Liver (tissue), 3 donors: Measurements from ENCODE around the gene NMBR.

Experiments
- EGR1 ChIP-seq, 2 donors: IDR thresholded peaks; 2 replicates each; pipeline ENCODE4 v1.6.1; 2016 to 2018; ENCODE audit warnings: antibody characterized with exemption in 2 of 2, low read depth in 2 of 2
- RXRA ChIP-seq, 2 donors: IDR thresholded peaks; 2 replicates each; pipeline ENCODE4 v1.6.1; 2017 to 2018; ENCODE audit warnings: antibody characterized with exemption in 2 of 2, mild to moderate bottlenecking in 1 of 2
- TAF1 ChIP-seq: conservative IDR thresholded peaks from 2 replicates; pipeline ENCODE4 v1.6.1; 2016; ENCODE audit warnings: antibody characterized with exemption, mild to moderate bottlenecking
- YY1 ChIP-seq: IDR thresholded peaks from 2 replicates; pipeline ENCODE4 v1.6.1; 2016; ENCODE audit warnings: antibody characterized with exemption, mild to moderate bottlenecking
- TF ChIP-seq, protein P1 (sequence below): fragments of 150-350 bp; IDR thresholded peaks from 2 replicates; pipeline ENCODE4 v1.5.1; 2017; ENCODE audit warnings: improper control_type of control experiment, low read depth, low read length; ENCODE audit not compliant: missing input control
- TF ChIP-seq, protein P2 (sequence below): IDR thresholded peaks from 2 replicates; pipeline ENCODE4 v1.6.1; 2016; ENCODE audit warnings: antibody characterized with exemption
- donor health status: healthy.
- donor health status: healthy.

DNA sequence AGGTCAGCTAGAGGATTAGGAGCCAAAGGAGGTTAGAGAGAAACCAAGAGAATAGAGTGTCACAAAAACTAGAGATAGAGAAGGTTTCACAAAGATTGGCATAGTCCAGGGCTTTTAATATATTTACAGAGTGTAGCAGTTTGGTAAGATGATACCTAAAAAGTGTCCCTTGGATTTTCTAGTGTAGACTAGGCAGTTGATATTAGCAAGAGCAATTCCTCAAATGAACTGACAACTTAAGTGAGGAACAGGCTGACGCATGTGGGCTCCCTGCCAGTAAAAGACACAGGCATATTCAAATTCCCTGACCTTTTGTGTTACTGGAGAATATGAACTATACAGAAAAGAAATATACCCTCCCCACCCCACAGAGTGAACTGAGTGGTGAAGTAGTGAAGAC lies 40.3 kb upstream of the NMBR start:
- TF ChIP-seq, protein P1, sequence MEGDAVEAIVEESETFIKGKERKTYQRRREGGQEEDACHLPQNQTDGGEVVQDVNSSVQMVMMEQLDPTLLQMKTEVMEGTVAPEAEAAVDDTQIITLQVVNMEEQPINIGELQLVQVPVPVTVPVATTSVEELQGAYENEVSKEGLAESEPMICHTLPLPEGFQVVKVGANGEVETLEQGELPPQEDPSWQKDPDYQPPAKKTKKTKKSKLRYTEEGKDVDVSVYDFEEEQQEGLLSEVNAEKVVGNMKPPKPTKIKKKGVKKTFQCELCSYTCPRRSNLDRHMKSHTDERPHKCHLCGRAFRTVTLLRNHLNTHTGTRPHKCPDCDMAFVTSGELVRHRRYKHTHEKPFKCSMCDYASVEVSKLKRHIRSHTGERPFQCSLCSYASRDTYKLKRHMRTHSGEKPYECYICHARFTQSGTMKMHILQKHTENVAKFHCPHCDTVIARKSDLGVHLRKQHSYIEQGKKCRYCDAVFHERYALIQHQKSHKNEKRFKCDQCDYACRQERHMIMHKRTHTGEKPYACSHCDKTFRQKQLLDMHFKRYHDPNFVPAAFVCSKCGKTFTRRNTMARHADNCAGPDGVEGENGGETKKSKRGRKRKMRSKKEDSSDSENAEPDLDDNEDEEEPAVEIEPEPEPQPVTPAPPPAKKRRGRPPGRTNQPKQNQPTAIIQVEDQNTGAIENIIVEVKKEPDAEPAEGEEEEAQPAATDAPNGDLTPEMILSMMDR: no peak
- TF ChIP-seq EGR1 (IDR thresholded peaks at IDR 0.05; ENCODE audit: low read depth in 2 of 2) (no peak), TAF1 (no peak), RXRA (IDR thresholded peaks at IDR 0.05) (no peak), YY1 (no peak)
- TF ChIP-seq, protein P2, sequence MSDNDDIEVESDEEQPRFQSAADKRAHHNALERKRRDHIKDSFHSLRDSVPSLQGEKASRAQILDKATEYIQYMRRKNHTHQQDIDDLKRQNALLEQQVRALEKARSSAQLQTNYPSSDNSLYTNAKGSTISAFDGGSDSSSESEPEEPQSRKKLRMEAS: no peak
